Hypothalamus (tissue), 51 donors: Measurements from ENCODE around the gene ACY1.

Experiments
- DNase-seq, 51 donors: peaks; one replicate each; lab custom pipeline; 2025; lab: John Stamatoyannopoulos, UW

Gene ACY1

DNA sequence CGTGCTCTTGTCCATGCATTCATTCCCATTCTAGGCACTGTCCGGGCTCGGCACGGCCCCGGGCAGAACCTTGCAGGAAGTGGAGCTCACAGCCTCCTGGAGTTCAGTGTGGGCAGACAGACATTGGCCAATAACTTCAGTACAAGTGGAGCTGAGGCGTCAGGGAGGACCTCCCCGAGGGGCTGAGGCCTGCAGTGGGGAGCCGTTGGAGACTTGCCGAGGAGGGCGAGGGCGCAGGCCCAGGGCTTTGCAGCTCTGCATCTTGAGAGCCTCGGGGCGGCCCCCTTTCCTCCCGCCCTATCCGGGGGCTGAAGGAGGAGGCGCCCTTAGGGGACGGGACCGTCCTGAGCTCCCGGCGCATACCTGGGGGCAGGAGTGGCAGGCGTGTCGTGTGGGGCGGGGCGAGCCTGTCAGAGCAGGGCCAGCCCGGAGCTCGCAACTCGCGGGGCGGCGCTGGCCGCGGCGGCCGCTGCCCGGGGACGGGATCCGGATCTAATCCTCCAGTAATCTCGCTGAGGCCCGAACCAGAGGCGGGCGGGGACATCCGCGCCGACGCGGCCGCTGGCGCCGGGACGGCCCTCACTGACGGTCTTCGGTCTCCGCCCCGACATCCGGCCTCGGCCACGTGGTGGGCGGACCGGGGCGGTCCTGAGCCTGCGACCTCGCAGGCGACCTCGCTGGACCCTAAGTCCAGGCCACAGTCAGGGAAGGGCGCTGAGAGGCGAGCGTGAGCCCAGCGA lies at the start of gene ACY1:
TSS of gene ACY1 (plus strand) at position 698 of the 740 bp plus-strand sequence. CDS start 530 bp downstream, outside the sequence.
- peak in 45 of 51 donors; percentile 44 to 85 (median 70) for DNase-seq

DNA sequence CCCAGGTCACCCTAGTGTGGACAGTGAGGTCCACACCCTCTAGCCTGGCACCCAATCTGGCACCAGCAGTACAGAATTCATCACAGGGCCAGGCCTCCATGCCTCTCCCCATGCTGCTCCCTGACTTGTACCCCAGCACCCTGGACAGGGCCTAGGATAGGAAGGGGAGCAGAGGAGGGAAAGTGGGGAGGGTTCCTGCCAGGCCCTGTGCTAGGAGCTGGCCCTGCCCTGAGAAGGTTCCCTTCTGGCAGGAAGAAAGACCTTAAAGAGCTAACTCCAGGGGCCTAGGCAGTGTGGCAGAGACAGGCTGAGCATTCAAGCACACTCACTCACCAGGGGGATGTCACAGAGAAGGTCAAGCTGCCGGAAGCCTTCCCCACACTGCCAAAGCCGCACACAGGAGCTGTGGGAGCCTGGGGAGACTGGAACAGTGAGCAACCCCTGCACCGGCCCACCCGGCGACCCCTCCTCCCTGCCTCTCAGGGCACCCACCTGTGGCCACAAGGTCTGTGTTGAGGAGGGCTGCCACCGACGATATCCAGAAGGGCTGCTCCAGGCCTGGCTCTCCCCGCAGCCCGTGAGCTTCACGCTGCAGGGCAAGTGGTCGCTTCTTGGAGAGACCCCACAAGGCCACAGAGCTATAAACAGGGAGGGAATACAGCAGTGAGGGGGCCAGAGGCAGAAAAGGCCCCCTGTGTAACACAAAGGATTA lies 49.0 kb upstream of the ACY1 start:
- no peak for DNase-seq

DNA sequence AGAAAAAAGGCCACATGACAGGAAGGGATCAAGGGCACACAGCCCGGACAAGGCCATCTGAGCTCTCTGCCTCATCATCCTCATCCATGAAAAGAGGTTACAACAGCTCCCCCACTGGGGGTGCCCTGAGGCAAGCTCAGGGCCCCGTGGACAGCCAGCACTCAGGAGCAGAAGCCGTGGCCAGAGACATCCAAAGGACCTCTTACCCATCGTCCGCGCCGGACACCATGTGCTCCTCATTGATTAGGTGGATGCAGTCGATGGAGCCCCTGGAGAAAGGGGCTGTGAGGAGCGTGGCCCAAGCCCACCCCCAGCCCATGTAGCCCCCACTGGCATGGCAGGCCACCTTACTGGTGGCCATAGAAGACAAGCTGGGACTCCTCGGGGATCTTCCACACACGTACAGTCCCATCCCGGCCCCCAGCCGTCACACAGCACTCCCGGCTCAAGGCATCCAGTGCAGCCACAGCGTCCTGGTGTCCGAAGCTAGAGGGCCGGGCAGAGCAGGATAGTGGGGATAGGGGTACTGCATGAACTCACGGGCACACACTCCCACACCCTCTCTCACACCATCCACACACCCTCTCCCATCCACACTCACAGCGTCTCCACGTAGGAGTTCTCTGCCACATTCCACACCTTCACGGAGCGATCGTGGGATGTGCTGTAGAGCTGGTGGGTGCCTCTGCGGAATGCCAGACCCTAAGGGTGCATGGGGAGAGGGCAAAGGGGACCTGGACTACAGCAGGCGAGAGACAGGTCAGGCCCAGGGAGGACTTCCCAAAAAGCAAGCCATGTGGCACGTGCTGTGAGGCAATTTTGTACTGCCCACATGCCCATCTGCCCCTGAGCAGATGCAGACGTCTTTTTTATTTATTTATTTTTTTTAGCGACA lies 48.1 kb upstream of the ACY1 start:
- DNase-seq = no peak

DNA sequence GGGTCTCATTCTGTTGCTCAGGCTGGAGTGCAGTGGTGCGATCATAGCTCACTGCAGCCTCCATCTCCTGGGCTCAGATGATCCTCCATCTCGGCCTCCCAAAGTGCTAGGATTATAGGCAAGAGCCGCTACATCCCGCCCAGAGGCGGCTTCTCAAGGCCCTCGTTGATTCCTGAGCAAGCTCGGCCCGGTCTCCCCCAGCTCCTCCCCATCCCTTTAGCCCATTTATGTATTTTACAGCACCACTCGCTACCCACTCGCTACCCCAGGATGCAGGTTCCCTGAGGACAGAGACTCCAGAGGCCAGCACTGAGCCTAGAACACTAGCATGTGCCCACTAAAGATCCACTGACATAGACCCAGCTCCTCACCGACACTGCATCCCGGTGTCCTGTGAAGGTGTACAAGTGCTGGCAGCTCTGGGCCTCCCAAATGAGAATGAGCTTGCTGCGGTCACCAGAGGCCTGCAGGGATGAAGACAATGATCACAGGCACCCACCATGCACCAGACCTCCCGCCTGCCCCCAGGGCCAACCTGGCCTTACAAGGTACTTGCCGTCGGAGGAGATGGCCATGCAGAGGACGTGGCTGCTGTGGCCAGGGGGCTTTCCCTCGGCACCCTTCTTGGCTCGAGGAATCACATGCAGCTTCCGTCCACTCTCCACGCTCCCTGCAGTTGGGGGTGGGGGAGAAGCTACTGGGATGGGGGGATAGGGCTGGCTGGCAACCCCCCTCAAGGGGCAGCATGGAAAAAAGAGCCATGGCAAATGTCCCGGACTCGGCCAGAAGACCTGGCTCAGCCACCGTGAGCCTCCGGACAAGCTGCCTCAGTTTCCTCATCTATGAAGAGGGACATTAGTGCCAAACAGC lies 47.2 kb upstream of the ACY1 start:
- DNase-seq = no peak

DNA sequence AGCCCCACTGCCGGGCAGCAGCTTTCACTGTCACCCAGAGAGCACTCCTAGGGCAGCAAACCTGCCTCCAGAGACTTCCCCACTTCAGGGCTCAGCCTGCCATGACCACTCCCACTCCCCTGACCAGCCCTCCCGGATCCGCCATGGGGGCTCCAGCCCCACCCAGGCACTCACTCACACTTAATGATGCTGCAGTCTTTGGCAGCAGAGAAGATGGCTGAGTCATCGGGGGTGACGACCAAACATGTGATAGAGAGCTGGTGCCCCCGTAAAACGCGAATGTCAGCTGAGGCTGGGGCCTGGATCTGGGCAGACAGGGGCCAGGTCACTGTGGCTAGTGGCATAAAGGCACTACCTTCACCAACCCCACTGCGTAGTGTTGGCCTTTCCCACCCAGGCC lies 46.3 kb upstream of the ACY1 start:
- DNase-seq = no peak

DNA sequence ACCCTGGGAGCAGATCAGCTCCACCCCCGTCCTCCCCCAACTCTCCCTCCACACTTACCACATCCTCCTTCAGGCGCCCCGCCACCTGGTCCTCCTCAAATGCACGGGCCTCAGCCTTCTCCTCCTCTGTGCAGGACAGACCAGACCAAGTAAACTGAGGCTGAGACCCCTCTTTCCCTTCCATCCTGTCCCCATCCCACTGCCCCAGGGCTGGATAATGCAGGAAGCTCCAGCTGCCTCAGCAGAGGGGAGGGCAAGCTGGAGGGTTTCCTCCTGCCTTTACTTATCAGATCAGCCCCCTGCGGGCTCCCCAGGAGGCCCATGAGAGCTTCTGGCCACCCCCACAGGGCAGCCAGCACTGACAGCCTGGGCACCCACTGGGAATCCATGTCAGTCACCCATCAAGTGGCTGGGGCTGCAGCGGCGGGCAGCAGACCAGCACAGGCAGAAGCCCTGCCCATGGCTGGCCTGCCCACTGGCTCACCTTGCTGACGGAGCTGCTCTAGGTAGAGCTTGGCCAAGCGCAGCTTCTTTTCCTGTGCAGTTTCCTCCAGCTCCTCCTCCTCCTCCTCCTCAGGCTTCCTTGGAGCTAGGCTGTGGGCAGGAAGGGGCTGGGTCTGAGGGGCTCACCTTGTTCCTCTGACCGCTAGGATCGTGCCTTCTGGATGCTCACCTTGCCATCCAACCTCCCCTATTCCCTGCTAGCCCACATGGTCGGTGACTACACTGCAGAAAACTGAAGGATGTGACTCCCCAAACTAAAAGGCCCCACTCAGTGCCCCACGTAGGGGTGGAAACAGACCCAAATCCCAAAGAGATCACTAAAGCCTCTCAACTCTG lies 45.5 kb upstream of the ACY1 start:
- DNase-seq = no peak

DNA sequence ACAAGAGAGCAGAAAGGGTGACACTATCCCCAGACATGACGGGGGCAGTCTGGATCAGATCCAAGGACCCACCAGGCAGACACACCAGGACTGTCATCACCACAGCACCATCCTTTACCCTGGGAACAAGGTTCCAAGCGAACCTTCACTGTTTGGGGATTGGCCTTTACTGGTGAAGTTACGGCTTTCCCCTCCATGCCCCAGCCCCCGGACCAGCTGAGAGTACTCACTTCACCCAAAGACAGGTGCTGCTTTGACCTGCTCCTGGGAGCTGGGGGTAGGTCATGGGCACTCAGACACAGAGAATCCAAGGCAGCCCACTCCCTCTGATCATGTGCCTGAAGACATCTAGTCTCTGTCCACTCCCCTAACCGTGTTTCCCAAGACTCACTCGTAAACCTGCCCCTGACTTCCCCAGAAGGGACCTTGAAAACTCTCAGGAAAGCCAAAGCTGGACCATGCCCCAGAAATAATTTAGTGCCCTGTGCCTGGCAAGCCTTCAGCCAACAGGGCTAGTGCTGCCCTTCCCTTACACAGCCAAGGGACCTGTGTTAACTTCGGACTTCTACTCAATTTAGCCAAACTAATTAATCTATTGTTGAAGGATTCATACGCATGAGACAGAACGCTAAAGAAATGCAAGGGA lies 44.4 kb upstream of the ACY1 start:
- no peak for DNase-seq

DNA sequence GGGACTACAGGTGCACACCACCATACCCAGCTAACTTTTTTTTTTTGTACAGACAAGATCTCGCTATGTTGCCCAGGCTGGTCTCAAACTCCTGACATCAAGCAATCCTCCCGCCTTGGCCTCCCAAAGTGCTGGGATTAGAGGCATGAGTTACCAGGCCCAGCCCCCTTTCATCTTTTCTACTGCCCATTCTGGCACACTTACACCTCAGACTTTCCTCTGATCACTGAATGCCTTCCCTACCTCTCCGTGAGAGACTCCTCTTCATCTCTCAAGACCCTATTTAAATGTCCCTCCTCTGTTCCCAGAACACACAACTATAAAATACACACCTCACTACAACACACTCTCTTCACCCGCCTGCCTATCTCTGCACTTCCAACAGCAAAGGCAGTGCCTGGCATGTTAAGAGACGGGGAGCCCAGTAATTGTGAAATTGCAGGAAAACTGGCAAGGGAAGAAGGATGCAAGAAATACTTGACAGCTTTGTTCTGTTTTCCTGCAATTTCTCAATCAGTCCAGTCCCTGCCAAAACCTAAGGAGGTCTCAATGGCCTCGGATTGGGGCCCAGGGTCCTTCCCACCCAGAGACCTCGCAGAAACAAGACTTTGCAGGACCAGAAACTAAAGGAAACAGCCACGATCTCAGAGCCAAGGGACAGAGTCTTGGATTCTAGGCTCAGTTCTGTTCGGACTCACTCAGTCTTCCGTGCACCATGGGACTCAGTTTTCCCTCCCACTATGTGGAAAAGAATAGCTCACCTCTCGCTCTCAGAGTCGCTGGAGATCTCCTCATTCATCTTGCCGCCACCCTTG lies 42.5 kb upstream of the ACY1 start:
- no peak for DNase-seq

DNA sequence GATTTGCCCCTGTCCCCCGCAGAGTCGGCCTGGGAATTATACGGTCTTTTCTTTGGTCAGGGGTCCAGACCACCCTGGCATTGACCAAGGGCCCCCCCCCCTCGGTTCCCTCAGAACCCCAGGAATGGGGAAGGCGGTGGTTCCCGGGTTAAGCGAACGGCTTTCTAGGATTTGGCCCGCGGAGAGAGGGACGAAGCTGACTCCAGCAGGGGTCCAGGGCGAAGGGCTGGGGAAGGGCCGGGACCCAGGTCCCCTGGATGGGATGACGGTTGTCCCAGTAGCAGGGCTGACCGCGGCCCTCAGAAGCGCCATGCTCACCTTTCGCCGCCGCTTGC lies 41.9 kb upstream of the ACY1 start:
- no peak for DNase-seq

DNA sequence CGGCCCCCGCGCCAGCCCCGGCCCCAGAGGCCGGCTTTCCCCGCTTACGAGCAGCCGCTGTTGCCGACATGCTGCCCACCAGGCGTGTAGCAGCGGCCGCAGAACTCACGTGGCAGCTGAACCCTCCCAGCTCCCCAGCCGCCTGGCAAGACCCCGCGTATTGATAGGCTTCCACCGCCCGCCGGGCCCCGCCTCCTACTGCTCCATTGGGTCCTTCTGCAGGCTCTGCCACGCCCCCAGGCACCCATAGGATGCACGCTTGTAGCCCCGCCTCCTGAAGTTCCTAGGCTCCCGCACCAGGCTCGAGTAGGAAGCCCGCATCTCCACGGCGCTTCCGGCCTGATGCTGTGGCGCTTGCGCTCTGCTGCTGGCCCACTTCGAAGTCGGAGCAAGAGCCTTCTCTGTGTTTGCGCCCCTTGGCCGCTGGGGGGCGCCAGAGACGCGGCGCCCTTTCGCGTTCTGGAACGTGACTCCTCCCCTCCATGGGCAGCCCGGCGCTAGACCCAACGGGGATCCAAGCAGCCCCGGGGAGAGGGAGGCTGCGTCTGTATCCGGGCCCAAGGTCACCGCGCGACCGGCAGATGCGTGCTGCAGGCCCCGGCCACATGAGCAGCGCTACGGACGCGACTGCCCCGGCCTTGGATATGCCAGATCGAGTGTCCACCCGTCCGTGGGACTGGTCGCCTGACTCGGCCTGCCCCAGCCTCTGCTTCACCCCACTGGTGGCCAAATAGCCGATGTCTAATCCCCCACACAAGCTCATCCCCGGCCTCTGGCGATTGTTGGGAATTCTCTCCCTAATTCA lies 41.3 kb upstream of the ACY1 start, which contains the start of the genes PARP3 and RRP9:
TSS of gene PARP3 (plus strand) at position 566 of the 805 bp plus-strand sequence. CDS start 993 bp downstream, outside the sequence.
TSS of gene RRP9 (minus strand) at position 107 of the 805 bp plus-strand sequence. CDS start at position 70, 37 bp downstream.
- peak; percentile 68 to 100 (median 99) for DNase-seq

DNA sequence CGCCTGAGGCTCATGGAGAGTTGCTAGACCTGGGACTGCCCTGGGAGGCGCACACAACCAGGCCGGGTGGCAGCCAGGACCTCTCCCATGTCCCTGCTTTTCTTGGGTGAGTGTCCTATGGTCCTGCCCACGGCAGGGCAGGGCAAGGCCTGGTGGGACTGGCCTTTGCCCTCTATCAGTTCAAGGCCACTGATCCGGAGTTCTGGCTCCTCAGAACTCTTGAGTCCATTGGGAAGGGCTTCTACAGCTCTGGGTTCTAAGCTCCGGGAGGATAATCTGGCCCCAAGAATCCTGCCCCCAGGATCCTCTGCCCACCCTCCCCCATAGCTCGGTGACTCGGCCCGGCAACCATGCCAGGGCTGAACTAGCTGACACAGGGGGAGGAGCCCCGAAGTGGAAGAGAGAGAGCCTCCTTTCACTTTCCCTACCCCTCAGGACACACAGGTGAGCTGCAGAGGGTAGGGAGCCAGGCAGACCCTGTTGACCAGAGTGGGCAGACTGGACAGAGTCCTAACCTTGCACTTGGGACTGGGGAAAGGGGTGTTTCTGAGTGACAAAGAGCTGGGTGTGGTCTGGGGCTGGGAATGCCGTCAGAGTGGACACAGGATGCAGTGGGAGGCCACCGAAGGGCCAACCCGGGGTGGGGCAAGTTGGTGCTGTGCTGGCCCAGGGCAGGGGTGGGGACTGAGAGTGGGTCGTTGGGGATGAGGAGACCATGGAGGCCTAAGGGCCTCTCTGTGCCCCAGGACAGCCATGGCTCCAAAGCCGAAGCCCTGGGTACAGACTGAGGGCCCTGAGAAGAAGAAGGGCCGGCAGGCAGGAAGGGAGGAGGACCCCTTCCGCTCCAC lies 40.5 kb upstream of the ACY1 start:
- peak in 2 of 51 donors; percentile 24 to 51 for DNase-seq

DNA sequence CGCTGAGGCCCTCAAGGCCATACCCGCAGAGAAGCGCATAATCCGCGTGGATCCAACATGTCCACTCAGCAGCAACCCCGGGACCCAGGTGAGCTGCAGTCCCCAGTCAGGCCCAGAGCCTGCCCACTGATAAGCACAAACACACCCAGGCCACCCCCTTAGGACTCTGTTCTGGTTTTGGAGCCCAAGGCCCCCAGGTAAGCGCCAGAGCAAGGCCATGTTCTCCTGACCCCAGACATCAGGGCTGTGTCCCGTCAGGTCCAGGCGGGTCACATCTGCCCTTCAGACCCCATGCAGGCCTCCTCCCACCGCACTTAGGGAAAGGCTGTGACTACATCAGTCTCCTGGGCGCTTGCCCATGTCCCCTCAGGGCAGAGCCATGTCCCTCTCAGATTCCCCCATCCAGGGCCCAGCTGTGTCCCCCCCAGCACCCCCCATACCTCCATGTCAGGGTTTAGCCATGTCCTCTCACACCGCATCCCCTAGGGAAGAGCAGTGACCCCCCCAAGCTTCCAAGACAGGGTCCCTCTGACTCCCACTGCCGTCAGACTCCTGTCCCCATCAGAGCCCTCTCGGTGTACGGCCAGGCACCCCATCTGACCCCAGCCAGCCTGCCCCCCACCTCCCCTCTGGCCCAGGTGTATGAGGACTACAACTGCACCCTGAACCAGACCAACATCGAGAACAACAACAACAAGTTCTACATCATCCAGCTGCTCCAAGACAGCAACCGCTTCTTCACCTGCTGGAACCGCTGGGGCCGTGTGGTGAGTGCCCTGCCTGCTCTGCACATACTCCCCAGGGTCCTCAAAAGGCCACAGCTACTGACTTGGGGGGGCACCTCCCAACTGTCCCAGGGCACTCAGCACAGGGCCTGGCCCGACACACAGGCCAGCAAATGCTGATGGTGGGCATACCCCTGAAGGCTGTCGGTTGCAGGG lies 39.6 kb upstream of the ACY1 start:
- no peak for DNase-seq

DNA sequence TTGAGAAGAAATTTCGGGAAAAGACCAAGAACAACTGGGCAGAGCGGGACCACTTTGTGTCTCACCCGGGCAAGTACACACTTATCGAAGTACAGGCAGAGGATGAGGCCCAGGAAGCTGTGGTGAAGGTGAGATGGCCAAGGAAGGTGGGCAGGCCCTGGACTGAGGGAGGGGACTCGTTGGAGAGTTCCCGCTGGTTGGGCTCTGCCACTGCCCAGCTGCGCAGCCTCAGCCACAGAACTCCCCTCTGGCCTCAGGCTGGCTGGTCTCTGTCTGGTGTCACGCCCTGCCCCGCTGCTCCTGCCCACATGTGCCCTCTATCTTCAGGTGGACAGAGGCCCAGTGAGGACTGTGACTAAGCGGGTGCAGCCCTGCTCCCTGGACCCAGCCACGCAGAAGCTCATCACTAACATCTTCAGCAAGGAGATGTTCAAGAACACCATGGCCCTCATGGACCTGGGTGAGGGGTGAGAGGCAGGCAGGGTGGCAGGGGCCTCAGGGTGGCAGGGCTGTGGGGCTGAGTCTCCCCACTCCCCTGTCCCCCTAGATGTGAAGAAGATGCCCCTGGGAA lies 38.8 kb upstream of the ACY1 start:
- DNase-seq = no peak
